Measurements from ENCODE around the gene FKRP.

The FKRP gene

GRCh38 chr19:46782355-46783019 is 36.6 kb downstream of the FKRP start:
- 0 out of 2 replicates have a peak overlapping the region, but pooled peaks have one; percentile 16 for H3K27ac ChIP-seq
- TF ChIP-seq, protein P1, sequence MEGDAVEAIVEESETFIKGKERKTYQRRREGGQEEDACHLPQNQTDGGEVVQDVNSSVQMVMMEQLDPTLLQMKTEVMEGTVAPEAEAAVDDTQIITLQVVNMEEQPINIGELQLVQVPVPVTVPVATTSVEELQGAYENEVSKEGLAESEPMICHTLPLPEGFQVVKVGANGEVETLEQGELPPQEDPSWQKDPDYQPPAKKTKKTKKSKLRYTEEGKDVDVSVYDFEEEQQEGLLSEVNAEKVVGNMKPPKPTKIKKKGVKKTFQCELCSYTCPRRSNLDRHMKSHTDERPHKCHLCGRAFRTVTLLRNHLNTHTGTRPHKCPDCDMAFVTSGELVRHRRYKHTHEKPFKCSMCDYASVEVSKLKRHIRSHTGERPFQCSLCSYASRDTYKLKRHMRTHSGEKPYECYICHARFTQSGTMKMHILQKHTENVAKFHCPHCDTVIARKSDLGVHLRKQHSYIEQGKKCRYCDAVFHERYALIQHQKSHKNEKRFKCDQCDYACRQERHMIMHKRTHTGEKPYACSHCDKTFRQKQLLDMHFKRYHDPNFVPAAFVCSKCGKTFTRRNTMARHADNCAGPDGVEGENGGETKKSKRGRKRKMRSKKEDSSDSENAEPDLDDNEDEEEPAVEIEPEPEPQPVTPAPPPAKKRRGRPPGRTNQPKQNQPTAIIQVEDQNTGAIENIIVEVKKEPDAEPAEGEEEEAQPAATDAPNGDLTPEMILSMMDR (conservative IDR thresholded peaks at IDR 0.05) = no peak
- TF ChIP-seq ZFX (IDR thresholded peaks at IDR 0.05) = no peak

GRCh38 chr19:46783670-46784069 is 37.8 kb downstream of the FKRP start:
- no peak for TF ChIP-seq ZFX (IDR thresholded peaks at IDR 0.05)
- TF ChIP-seq, protein P1 (conservative IDR thresholded peaks at IDR 0.05) = no peak
- H3K27ac ChIP-seq = peak overlapping the region; percentile 99

DNA sequence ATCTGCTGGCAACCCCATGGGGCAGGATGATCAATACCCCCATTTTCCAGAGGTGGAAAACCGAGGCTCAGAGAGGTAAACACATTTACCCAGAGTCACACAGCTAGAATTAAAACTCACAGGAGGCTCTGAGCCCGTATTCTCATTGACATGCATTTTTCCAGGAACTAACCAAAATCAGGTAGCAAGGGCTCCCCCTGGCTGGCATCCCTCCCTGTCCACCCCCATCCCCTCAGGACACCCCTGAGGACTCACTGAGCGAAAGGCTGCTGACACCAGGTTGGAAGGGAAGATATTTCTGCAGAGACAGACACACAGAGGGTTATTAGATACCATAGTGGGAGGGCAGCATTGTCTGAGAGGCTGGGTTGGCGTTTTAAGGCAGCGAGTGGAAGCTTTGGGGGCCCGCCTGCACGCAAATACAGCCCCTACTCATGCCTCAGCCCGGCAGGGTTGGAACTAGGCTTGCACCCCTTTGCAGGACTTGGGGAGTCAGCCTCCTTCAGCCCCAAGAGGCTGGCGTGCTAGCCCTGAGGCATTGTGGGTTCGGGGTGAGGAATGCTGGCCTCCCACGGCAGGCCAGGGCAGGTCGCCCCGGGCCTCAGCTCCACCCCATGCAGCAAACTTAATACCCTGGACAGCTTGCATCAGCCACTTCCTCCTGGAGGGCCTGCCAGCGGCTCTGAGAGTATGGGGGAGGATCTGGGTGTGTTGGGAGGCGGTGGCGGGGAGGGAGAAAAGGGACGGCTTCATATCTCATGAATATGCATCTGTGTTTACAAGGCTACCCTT is 38.6 kb downstream of the FKRP start:
- peak overlapping the region; percentile 99 for H3K27ac ChIP-seq
- TF ChIP-seq ZFX (IDR thresholded peaks at IDR 0.05) = no peak
- TF ChIP-seq, protein P1 (conservative IDR thresholded peaks at IDR 0.05) = no peak

GRCh38 chr19:46785054-46785979 is 39.5 kb downstream of the FKRP start:
- peak overlapping the region; percentile 99 for H3K27ac ChIP-seq

DNA sequence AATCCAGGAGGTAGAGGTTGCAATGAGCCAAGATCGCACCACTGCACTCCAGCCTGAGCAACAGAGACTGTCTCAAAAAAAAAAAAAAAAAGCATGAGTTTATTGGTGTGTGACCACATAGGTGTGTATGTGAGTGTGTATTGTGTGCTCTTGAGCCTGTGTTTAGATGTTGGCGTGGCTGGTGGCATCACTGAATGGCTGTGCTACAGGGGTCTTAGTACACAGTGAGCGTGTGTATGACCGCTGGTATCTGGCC is 40.1 kb downstream of the FKRP start:
- peak overlapping the region; percentile 99 for H3K27ac ChIP-seq
- TF ChIP-seq, protein P1 (conservative IDR thresholded peaks at IDR 0.05) = no peak
- TF ChIP-seq ZFX (IDR thresholded peaks at IDR 0.05) = no peak

More at GRCh38 chr19:46785054-46785979, 39.5 kb downstream of the FKRP start:
- no peak for TF ChIP-seq ZFX (IDR thresholded peaks at IDR 0.05)
- TF ChIP-seq, protein P1 (conservative IDR thresholded peaks at IDR 0.05) = no peak

- H3K27ac ChIP-seq = peak overlapping the region; percentile 99
These were observed 40.6 kb downstream of the FKRP start for GRCh38 chr19:46786236-46787039.

More at GRCh38 chr19:46786236-46787039, 40.6 kb downstream of the FKRP start:
- TF ChIP-seq ZFX (IDR thresholded peaks at IDR 0.05) = no peak
- TF ChIP-seq, protein P1 (conservative IDR thresholded peaks at IDR 0.05) = no peak
